ENCODE results near the gene ADCY4. TPM values are rescaled to one million over a fixed set of nuclear protein-coding genes. Genes with fewer than 3 reads are reported as not detected.

The ADCY4 gene
- total RNA-seq, 1 donor from 2014 or later, result 0.46 TPM

- Mint-ChIP-seq H3K4me1 (ENCODE audit: low read depth) (no peaks in the 10 kb centered on the region), H3K9me3 (ENCODE audit: low read depth) (no peaks in the 10 kb centered on the region), H3K36me3 (ENCODE audit: insufficient read depth) (no peaks in the 10 kb centered on the region), H3K4me3 (ENCODE audit: low read depth) (no peak overlapping the region), H3K27ac (no peak overlapping the region), H3K27me3 (no peaks in the 10 kb centered on the region)
- no peak for TF ChIP-seq CTCF (IDR thresholded peaks at IDR 0.05; ENCODE audit: unreplicated experiment)
- DNase-seq (ENCODE audit: low spot score, unreplicated experiment), result no peak
Observed at GRCh38 chr14:24283796-24284460, 50.9 kb downstream of the ADCY4 start.

- Mint-ChIP-seq H3K4me3 (ENCODE audit: low read depth) (no peak overlapping the region), H3K27me3 (no peaks in the 10 kb centered on the region), H3K36me3 (ENCODE audit: insufficient read depth) (no peaks in the 10 kb centered on the region), H3K9me3 (ENCODE audit: low read depth) (no peaks in the 10 kb centered on the region), H3K4me1 (ENCODE audit: low read depth) (no peaks in the 10 kb centered on the region), H3K27ac (no peak overlapping the region)
- DNase-seq (ENCODE audit: low spot score, unreplicated experiment), result no peak
- no peak for TF ChIP-seq CTCF (IDR thresholded peaks at IDR 0.05; ENCODE audit: unreplicated experiment)
Observed at GRCh38 chr14:24282736-24283135, 52.1 kb downstream of the ADCY4 start.

GRCh38 chr14:24281636-24282035, 53.2 kb downstream of the ADCY4 start:
- Mint-ChIP-seq H3K27ac (no peak overlapping the region), H3K27me3 (no peaks in the 10 kb centered on the region), H3K36me3 (ENCODE audit: insufficient read depth) (no peaks in the 10 kb centered on the region), H3K9me3 (ENCODE audit: low read depth) (no peaks in the 10 kb centered on the region), H3K4me1 (ENCODE audit: low read depth) (no peaks in the 10 kb centered on the region), H3K4me3 (ENCODE audit: low read depth) (no peak overlapping the region)
- no peak for DNase-seq (ENCODE audit: low spot score, unreplicated experiment)
- no peak for TF ChIP-seq CTCF (IDR thresholded peaks at IDR 0.05; ENCODE audit: unreplicated experiment)

- Mint-ChIP-seq H3K4me1 (ENCODE audit: low read depth) (no peaks in the 10 kb centered on the region), H3K27me3 (no peaks in the 10 kb centered on the region), H3K4me3 (ENCODE audit: low read depth) (no peak overlapping the region), H3K27ac (no peak overlapping the region), H3K36me3 (ENCODE audit: insufficient read depth) (no peaks in the 10 kb centered on the region), H3K9me3 (ENCODE audit: low read depth) (no peaks in the 10 kb centered on the region)
- no peak for DNase-seq (ENCODE audit: low spot score, unreplicated experiment)
- no peak for TF ChIP-seq CTCF (IDR thresholded peaks at IDR 0.05; ENCODE audit: unreplicated experiment)
Observed at GRCh38 chr14:24280797-24281460, 53.9 kb downstream of the ADCY4 start.

- no peak for TF ChIP-seq CTCF (IDR thresholded peaks at IDR 0.05; ENCODE audit: unreplicated experiment)
- Mint-ChIP-seq H3K4me3 (ENCODE audit: low read depth) (no peak overlapping the region), H3K36me3 (ENCODE audit: insufficient read depth) (no peaks in the 10 kb centered on the region), H3K4me1 (ENCODE audit: low read depth) (no peaks in the 10 kb centered on the region), H3K27ac (no peak overlapping the region), H3K9me3 (ENCODE audit: low read depth) (no peaks in the 10 kb centered on the region), H3K27me3 (no peaks in the 10 kb centered on the region)
- DNase-seq (ENCODE audit: low spot score, unreplicated experiment), result no peak
Observed at GRCh38 chr14:24279301-24280186, 55.3 kb downstream of the ADCY4 start.
